Measurements from ENCODE around the gene C19orf18.
"Not testable (repeated sequence)": the region's sequence is repeated elsewhere in the genome, so short reads cannot be mapped to it uniquely, and the experiment has no call there.

The C19orf18 gene

DNA sequence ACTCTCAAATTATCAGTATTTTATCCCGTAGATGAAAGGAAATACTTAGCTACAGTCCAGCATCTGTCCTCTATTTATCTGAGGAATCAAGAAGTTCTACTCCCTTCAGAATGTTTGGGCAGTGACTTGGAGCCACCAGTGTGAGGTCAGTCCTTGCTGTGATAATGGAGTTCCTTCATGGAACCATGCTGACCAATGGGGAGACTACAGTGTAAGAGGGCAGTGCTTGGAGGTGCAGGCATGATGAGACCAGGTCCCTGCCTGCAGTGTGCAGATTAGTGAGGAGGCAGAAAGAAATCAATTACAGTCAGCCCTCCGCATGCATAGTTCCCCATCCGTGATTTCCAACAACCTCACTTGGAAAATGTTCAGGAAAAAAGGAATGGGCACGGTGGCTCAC is at the start of gene C19orf18:
TSS of gene C19orf18 (minus strand) at position 101 of the 400 bp plus-strand sequence. CDS start 102 bp downstream, outside the sequence.
- DNase-seq: no peak

DNA sequence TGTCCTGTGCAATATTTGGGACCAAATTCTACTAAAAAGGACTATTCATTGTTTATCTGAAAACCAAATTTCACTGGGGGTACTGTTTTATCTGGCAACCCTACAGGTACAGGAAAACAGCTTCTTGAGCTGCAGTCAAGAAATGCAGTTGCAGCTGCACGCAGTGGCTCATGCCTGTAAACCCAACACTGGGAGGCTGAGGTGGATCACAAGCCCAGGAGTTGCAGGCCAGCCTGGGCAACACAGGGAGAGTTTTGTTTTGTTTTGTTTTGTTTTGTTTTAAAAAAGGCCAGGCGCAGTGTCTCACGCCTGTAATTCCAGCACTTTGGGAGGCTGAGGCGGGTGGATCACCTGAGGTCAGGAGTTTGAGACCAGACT is 47.9 kb upstream of the C19orf18 start:
- no peak for DNase-seq

DNA sequence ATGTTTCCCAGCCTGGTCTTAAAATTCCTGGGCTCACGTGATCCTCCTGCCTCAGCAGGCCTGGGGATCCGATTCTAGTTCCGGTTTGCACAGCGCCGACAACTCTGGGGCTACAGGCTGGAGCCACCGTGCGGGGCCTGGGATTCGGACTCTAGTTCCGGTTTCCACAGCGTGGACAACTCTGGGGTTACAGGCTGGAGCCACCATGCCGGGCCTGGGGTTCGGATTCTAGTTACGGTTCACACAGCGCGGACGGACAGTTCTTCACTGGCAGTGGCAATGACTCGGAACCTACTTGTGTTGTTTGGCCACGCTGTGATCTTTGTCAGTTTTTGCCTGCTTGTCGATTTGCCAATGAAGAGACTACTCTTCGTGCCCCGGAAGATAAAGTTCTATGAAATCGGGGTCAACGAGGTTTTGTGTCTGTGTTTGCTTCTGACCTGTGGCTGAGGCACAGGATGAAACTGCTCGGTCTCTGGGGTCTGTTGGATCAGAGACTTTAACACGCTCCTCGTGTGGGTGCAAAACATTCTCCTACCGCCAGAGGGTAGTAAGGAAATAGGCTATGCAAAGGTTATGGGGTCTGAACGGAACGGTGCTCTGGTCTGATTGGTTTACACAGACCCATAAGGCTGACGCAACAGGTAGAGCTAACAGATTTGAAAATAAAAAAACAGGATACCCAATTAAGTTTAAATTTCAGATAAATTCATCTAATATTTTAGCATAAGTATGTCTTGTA is 47.4 kb upstream of the C19orf18 start:
- DNase-seq: no peak

DNA sequence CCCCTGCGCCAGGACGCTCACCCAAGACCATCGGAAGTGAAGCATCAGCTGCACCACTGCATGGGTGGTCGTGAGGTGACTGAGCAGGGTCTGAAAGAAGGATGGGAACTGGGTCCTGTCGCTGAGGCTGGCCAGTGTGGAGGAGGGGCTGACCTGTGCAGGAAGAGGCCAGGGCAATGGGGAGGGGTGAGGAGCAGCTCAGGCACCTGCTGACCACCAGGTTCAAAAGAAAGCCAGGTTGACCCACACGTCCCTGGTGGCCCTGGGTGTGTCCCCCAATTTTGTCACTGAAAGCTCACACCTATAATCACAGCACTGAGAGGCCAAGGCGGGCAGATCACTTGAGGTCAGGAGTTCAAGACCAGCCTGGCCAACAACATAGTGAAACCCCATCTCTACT is 45.8 kb upstream of the C19orf18 start:
- DNase-seq: no peak

DNA sequence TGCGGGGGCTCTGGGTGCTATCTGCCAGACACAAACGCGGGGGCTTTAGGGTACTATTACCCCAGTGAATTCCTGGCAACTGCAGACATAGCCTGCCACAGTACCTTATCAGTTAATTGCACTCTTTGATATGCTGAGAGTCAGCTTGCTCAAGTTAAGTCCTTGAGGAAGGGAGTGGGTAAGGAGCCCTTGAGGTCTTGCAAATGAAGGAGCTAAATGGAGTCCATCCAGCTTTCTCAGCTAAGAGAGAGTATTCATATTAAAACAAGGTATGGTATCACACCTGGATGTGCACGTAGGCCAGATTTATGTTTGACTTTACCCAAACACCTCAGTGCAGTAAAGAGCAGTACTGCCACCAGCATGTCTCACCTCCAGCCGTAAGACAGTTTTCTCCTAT is 39.8 kb upstream of the C19orf18 start:
- no peak for DNase-seq

DNA sequence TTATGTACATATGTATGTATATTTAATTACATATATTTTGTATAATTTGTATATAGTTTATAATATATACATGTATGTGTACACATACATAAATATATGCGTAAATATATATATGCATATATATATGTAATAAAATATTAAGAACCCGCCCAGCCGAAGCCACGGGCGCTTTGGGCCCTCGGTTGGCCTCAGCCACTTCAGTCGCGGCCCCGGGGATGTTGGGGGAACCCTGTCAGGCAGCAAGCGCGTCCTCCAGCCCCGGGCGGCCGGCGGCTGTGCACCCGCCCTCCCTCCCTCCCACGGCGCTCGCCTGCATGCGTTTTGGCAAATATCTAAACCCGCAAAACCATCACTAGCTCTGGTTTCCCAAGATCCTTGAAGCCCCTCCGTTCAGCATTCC is 36.2 kb upstream of the C19orf18 start:
- DNase-seq: no peak

DNA sequence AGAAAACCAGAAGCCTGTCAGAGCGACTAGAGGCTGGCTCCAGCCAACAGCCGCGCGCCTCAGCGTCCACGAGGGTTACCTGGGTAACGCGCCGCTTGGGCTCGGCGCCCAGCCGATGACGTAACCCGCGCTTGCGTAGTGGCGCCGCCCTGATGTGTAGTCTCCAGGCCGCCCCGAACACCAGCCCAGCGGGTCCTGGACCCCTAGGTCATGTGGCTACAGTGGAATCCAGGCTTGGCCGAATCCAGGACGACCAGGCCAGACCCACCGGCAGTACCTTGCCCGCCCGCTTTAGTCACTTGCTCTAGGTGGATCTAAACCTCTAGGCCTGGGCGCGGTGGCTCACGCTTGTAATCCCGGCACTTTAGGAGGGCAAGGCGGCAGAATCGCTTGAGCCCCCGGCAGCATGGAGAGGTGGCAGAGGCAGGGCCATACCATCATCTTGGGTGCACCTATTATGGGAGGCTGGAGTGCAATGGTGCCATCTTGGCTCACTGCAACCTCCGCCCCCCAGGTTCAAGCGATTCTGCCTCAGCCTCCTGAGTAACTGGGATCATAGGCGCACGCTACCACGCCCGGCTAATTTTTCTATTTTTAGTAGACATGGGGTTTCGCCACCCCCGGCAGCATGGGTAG is 35.5 kb upstream of the C19orf18 start:
- DNase-seq: peak in 1 of 2 experiments; percentile 40

DNA sequence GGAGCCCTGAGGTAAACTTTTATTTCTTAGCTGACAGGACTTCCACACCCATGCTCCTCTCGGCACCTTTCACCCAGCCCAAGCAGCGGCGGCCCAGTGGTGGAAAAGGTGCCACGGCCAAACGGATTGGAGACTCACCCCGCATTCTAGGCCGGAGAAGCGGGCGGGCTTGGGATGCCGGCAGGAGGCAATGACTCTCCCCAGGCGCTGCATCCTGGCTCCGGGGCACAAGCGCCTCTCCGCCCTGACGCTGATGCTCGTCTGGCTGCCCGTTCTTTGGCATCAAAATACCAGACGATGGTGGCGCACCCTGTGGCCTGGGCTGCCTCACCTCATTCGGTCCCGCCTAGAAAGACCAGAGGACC is 34.9 kb upstream of the C19orf18 start:
- no peak for DNase-seq

DNA sequence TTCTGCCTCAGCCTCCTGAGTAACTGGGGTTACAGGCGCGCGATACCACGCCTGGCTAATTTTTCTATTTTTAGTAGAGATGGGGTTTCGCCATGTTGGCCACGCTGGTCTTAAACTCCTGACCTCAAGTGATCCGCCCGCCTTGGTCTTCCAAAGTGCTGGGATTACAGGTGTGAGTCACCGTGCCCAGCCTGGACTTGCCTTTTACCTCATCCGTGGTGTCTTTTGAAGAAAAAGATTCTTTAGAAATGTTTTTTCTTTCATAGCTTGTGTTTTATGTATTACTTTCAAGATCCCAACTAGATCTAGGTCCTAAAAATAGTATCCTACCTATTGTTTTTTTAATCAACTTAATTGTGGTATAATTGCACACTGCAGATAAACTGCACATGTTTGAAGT is 34.5 kb upstream of the C19orf18 start:
- DNase-seq: not testable (repeated sequence)

DNA sequence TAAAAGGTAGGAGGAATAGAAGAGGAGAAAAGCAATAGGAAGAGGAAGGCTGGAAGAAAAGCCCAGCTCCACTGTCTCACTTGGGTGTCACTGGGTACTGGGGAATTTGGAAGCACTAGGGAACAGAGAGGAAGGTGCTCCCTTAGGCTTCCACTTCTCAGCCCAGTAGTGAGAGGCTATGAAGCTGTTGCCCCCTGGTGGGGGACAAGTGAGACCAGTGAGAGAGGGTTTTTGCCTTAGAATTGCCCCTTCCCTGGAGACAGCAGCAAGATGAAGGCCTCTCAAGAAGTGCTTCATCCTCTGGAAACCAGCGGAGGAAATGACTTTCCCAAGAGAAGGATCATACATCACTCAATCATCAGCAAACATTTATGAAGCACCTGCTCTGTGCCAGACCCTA is 33.0 kb upstream of the C19orf18 start:
- DNase-seq: no peak

DNA sequence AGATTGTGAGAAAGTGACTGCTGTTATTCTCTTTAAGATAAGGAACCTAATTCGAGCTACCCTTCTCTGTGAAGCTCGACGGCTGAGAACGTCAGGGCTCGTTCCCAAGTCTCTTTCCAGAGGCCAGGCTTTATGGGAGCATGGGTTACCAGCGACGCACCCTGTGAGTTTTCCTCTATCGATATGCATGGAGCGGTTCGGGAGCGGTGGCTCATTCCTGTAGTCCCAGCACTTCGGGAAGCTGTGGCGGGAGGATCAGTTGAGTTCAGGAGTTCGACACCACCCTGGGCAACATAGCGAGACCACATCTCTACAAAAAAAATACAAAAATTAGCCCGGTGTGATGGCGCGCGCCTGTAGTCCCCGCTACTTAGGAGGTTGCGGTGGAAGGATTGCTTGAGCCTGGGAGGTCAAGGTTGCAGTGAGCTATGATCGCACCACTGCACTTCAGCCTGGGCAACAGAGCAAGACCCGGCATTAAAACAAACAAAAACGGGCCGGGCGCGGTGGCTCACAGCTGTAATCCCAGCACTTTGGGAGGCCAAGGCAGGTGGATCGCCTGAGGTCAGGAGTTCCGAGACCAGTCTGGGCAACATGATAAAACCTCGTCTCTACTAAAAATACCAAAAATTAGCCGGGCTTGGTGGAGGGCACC is 29.0 kb upstream of the C19orf18 start:
- no peak for DNase-seq

DNA sequence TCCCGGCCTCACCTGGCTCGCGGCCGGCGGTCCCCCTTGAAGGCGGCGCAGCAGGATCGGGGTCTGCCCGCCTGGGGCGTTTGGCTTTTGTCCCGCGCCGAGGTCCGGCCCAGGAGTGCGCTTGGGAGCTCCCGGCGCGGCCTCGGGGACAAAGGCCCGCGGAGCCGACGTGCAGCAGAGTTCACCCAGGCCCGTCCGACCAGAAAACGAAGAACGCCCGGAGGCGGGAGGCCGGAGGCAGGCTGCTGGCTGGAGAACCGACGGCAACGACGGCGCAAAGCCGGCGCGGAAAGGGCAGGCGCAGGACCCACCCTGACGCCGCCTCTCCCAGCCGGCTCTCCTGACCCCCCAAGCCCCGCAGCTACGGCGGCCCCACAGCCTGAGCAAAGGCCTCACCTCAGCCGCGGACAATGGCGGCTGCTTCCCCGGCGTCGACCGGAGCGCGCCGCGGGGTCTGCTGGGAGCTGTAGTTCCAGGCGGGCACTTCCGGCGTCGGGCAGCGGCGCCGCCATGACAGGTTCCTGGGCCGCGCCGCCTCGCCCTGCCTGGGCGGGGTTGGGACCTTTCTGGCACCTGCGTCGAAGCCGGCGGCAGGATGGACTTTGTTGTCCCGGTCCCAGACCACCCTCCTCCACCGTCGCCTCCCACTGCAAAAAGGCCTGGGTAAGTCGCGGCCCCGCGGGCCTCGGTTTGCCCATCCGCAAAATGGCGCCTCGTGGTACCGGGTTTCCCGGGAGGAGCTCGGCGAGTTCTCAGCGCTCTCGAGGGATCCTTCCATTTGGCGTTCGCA is 28.2 kb upstream of the C19orf18 start, which contains the start of gene ZNF606:
TSS of gene ZNF606 (minus strand) at position 437 of the 790 bp plus-strand sequence. CDS start 1,501 bp downstream, outside the sequence.
- DNase-seq: peak; percentile 31 to 56

DNA sequence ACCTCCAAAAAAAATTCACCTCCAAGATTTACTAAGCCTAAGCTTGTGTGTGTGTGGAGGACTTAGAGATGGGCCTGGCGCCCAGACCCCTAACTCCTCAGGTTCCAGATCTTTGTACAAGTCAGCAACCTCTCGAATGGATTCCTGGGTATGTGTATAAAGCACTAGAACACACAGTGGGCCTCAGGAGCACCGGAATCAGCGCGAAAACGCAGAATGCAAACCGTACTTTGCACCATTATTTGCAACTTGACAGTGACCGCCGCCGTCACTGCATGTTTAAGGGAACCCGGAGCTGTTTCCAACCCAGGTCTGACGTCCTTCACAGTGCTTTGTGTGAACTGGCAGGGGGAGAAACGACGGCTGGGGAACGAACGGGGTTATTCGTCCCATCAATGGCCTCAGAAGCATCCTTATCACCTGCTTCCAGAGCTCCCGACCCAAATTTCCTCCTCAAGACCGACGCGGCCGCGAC is 27.6 kb upstream of the C19orf18 start:
- no peak for DNase-seq

DNA sequence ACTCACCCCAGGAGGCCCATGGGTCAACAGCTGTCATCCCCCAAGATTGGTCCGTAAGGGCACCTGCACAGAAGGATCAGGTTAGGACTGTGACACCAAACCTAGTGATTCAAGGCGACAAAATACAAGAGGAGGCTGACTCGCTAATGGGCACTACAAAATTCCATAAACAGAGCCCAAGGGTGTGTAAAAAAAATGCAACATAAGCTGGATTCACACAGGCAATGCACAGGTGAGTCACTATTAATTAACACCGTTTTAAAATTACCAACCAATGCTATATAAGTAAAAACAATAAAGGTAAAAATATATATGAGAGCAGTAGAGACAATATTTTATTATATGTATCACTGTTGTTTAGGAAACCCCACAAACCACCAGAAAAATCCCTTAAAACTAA is 26.3 kb upstream of the C19orf18 start:
- no peak for DNase-seq

DNA sequence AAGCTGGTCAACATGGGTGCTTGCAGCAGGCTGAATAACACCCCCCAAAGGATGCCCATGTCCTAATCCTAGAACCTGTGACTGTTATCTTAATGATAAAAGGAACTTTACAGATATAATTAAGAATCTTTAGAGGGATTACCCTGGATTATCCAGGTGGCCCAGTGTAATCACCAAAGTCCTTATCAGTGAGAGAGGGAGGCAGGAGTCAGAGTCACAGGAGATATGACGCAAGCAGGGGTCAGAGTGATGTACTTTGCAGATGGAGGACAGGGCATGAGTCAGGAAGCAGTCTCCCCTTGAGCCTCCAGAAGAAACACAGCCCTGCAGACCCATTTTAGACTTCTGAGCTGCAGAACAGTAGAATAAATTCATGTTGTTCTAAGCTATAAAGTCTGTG is 18.5 kb upstream of the C19orf18 start:
- DNase-seq: no peak

DNA sequence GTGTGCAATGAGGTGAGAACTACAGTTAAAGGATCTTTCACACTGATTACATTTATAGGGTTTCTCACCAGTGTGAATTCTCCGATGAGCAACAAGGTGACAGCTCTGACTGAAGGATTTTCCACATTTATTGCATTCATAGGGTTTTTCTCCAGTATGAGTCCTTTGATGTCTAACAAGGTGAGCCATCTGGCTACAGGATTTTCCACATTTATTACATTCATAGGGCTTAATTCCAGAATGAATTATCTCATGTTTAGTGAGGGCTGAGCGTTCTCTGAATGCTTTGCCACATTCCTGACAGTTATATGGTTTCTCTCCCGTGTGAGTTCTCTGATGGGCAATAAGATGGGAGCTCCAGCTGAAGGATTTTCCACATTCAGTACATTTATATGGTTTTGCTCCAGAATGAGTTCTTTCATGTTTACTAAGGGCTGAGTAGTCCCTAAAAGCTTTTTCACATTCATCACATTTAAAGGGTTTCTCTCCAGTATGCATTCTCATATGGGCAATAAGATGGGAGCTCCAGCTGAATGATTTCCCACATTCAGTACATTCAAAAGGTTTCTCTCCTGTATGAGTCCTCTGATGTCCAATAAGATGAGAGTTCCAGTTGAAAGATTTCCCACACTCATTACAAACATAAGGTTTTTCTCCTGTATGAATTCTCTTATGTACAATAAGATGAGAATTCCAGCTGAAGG is 4.4 kb upstream of the C19orf18 start:
- DNase-seq: no peak

DNA sequence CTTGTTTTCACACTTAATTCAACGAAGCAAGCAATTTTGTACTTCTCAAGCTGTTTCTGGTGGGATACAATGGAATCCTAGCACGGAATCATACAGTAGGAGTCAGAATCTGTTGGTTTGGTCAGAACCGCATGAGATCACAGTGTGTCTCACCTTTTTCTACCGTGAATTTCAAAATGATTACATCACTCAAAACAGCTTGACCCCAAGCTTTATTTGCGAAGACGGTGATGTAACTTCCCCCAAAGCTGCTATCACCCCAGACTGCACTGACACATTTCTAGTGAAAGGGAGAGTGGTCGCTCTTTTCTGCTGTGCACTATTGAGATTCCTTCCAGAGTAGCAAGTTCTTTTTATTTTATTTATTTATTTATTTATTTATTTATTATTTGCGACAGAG is 9.6 kb downstream of the C19orf18 start:
- DNase-seq: no peak

DNA sequence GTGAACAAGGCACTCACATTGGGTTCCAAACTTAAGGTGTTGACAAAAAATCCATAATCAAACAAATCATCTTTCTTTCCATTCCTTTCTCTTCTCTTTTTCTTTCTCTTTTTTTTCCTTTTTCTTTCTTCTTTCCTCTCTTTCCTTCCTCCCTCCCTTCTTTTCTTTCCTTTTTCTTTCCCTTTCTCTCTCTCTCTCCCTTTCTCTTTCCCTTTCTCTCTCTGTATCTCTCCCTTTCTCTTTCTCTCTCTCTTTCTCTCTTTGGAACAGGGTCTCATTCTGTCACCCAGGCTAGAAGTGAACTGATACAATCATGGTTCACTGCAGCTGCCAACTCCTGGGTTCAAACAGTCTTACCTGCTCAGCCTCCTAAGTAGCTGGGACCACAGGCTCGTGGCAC is 12.5 kb downstream of the C19orf18 start:
- DNase-seq: no peak

DNA sequence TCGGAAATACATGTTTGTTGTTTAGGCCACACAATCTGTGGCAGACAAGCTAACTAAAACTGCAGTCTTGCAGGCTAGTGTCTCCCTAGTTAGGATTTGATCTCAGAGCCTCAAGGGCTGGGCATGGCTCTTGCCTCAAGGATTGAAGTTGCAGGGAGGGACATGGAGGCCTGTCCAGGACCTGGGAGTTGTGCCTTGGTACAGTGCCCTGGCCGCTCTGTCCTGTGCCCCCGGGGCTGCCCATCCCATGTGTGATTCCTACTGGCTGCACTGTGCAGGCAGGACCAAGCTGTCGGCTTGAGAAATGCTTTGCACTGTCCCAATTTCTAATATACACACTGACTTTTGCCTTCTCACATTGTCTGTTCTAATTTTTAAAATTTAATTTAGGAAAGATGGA is 19.3 kb downstream of the C19orf18 start:
- DNase-seq: no peak

DNA sequence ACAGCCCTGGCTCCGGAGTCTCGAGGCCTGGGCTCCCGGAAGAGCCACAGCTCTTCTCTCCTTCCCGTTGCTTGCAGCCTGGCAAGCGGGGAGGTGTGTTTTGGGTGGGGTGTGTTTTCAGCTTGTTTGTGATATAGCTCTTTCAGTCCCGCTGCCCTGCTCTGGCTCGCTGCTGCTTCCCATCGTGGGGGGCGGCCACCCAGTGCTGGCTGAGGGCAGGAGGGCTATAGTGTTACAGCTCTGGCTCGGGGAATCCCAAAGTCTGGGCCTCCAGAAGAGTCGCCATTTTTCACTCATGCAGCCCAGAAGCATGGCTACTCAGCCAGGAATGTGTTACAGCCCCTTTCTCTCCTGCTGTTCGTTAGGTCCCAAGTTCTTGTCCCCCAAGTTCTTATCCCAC is 24.6 kb downstream of the C19orf18 start:
- DNase-seq: no peak

DNA sequence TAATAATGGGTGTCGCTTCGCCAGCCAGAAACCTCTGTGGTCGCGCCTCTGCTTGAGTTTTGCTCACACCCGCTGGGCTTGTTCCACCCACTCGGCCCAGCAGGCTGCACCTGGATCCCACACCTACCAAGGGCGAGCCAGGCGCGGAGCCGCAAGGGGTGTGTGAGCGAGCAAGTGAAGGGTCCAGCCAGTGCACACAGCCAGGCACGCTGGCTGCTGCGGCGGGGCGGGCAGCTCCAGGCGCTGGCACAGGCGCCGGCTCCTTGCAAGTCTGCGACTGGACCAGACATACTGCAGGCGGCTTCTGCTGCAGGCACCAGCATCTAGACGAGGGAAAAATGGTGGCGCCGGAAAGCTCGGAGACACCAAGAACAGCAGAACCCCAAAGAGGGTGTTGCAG is 25.0 kb downstream of the C19orf18 start:
- no peak for DNase-seq

DNA sequence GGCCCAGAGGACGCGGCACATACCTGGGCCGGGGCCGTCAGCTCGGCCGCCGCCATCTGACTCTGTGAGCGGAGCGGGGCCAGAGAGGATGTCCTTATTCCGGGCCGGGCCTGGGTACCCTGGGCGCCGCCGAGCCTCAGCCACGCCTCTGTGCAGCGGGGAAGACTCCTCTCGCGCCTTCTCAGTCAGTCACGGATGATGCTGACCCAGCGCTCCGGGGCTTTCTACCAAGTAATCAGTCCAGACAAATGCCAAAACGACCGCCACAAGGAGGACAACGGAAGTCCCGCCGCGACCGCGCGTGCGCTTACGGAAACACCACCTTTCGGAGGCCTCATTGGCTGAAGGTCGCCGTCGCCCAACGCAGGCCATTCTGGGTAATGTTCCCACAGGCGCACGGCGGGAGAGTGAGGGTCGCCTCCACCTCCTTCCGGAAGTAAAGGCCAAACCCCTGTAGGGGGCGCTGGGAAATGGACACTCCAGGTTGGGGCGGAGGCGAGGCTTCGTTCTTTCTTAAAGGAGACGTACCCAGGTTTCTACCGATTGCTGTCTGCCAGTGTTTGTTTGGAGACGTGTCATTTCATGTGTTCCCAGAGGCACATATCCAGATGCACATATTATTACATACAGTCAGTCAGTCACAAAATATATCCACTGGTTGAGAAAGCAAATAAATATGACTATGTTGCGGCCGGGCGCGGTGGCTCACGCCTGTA is 26.8 kb downstream of the C19orf18 start, which contains the start of gene ZNF256:
TSS of gene ZNF256 (minus strand) at position 288 of the 716 bp plus-strand sequence. CDS start at position 56, 232 bp downstream.
- DNase-seq: peak; percentile 78 to 94
